Adrenal gland (tissue), 5 donors: ENCODE measurements around the gene MRPL3.

ENCODE experiments used
- POLR2A ChIP-seq, 2 donors: fragments of 450-650 bp; IDR thresholded peaks; one replicate each; pipeline ENCODE4 v1.6.1; 2017; ENCODE audit warnings: antibody characterized with exemption in 2 of 2, mild to moderate bottlenecking in 2 of 2, moderate library complexity in 1 of 2
- TF ChIP-seq, protein P1 (sequence below), 6 experiments: fragments of 450-650 bp in 4 of 6; fragments of 200-600 bp in 2 of 6; sonication (generic) in 1 of 6; IDR thresholded peaks; 1 replicate in 5 of 6; 2 replicates in 1 of 6; pipeline versions ENCODE4 v1.5.1 to v1.8.0; 2016 to 2021; ENCODE audit warnings: antibody characterized with exemption in 6 of 6, mild to moderate bottlenecking in 2 of 6, moderate library complexity in 1 of 6
- donor health status: DM: no; HTN: no; CAD: no.

DNA sequence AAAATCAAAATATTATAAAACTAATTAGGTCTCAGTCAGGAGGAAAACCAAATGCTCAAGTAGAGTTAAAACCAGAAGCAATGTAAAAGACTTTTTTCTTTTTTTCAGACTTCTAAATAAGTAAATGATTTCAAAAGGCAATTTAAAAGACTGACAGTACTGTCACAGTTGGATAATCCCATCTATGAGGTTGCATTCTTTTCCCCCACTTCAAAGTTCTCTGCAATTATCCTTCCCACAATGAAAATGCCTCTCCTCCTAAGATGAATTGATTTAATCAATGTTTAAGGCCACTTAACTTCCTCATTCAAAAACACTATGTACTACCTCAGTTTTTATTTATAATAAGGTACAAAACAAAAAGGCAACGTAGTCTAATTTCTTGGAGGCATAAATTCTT, 8.1 kb downstream of the MRPL3 start:
- TF ChIP-seq, protein P1, sequence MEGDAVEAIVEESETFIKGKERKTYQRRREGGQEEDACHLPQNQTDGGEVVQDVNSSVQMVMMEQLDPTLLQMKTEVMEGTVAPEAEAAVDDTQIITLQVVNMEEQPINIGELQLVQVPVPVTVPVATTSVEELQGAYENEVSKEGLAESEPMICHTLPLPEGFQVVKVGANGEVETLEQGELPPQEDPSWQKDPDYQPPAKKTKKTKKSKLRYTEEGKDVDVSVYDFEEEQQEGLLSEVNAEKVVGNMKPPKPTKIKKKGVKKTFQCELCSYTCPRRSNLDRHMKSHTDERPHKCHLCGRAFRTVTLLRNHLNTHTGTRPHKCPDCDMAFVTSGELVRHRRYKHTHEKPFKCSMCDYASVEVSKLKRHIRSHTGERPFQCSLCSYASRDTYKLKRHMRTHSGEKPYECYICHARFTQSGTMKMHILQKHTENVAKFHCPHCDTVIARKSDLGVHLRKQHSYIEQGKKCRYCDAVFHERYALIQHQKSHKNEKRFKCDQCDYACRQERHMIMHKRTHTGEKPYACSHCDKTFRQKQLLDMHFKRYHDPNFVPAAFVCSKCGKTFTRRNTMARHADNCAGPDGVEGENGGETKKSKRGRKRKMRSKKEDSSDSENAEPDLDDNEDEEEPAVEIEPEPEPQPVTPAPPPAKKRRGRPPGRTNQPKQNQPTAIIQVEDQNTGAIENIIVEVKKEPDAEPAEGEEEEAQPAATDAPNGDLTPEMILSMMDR (IDR thresholded peaks at IDR 0.05), result no peak
- TF ChIP-seq POLR2A (IDR thresholded peaks at IDR 0.05), result no peak
